Kidney (tissue), 14 donors: Measurements from ENCODE around the gene MYLK4. TPM values are rescaled to one million over a fixed set of nuclear protein-coding genes. Genes with fewer than 3 reads are reported as not detected.

Source experiments
- DNase-seq, 5 donors: peaks; one replicate each; pipeline ENCODE4 v3.0.0-alpha.2; 2013 to 2020
- FAIRE-seq: peaks from 2 replicates; lab custom pipeline; 2012; peaks lifted over from hg19 to GRCh38; lab: Jason Lieb, UNC
- H3K27ac ChIP-seq, 2 donors: one replicate each; pipeline ENCODE4 v1.7.0; 2013; ENCODE audit warnings: low read depth in 2 of 2, low read length in 2 of 2, inconsistent platforms in 1 of 2
- H3K27me3 ChIP-seq: one replicate; pipeline ENCODE4 v1.7.1; 2013; ENCODE audit warnings: low read length, inconsistent platforms; ENCODE audit not compliant: control insufficient read depth, insufficient read depth
- H3K36me3 ChIP-seq, 3 donors: one replicate each; pipeline versions ENCODE4 v1.7.0 to v1.7.1; 2013; ENCODE audit warnings: low read length in 3 of 3, control low read depth in 1 of 3, inconsistent platforms in 1 of 3; ENCODE audit not compliant: insufficient read depth in 3 of 3, control insufficient read depth in 2 of 3
- H3K4me1 ChIP-seq, 3 donors: one replicate each; pipeline versions ENCODE4 v1.7.0 to v1.7.1; 2013; ENCODE audit warnings: low read length in 3 of 3, inconsistent platforms in 1 of 3, low read depth in 1 of 3; ENCODE audit not compliant: control insufficient read depth in 2 of 3, insufficient read depth in 2 of 3
- H3K4me3 ChIP-seq, 3 donors: one replicate each; pipeline versions ENCODE4 v1.7.0 to v1.8.1; 2013; ENCODE audit warnings: low read length in 3 of 3, control low read depth in 1 of 3, inconsistent platforms in 1 of 3
- H3K9ac ChIP-seq, 3 donors: one replicate each; pipeline versions ENCODE4 v1.7.0 to v1.7.1; 2013; ENCODE audit warnings: low read length in 3 of 3, control low read depth in 1 of 3, inconsistent platforms in 1 of 3
- H3K9me3 ChIP-seq, 3 donors: one replicate each; pipeline versions ENCODE4 v1.7.0 to v1.7.1; 2013; ENCODE audit warnings: low read length in 3 of 3, control low read depth in 1 of 3, inconsistent platforms in 1 of 3; ENCODE audit not compliant: control insufficient read depth in 2 of 3, insufficient read depth in 1 of 3
- intact Hi-C: fragments of 100-400 bp; cut with DNase I; formaldehyde crosslinking; loops from one replicate; pipeline ENCODE4 v1.11.1; 2022
- polyA plus RNA-seq: library from polyadenylated mRNA; stranded (reverse); fragments of 350-450 nt; fragmentation: Illumina TruSeq; extraction: RNeasy Lipid Tissue Mini Kit (QIAGEN cat#74804); gene quantifications from one replicate; pipeline ENCODE4 v1.2.3, GENCODE V29; 2014; ENCODE audit warnings: low read depth, low replicate concordance; ENCODE audit not compliant: insufficient read depth
- total RNA-seq: library from RNA; stranded (reverse); fragmentation: NEBNext Ultra II Directional; extraction: Animal tissue kit (Norgen Biotek cat#: 25700); gene quantifications from one replicate; pipeline ENCODE4 v1.2.1, GENCODE V29; 2021
- TF ChIP-seq, protein P1 (sequence below): IDR thresholded peaks from 3 replicates; pipeline ENCODE4 v1.5.1; 2012; ENCODE audit warnings: mild to moderate bottlenecking, moderate library complexity, borderline replicate concordance; ENCODE audit not compliant: insufficient read depth; ENCODE audit errors: extremely low read depth
- donor health status: control.
- donor health status: control.
- donor health status: control.
- donor health status: control.
- donor health status: control.
- donor health status: DM: yes; HTN: yes; CAD: no.
- donor health status: Normal renal cell carcinoma (clear cell type).

MYLK4 gene
- total and polyA plus RNA-seq, 2 donors from 2014 or later: 1.1 to 1.3 TPM

DNA sequence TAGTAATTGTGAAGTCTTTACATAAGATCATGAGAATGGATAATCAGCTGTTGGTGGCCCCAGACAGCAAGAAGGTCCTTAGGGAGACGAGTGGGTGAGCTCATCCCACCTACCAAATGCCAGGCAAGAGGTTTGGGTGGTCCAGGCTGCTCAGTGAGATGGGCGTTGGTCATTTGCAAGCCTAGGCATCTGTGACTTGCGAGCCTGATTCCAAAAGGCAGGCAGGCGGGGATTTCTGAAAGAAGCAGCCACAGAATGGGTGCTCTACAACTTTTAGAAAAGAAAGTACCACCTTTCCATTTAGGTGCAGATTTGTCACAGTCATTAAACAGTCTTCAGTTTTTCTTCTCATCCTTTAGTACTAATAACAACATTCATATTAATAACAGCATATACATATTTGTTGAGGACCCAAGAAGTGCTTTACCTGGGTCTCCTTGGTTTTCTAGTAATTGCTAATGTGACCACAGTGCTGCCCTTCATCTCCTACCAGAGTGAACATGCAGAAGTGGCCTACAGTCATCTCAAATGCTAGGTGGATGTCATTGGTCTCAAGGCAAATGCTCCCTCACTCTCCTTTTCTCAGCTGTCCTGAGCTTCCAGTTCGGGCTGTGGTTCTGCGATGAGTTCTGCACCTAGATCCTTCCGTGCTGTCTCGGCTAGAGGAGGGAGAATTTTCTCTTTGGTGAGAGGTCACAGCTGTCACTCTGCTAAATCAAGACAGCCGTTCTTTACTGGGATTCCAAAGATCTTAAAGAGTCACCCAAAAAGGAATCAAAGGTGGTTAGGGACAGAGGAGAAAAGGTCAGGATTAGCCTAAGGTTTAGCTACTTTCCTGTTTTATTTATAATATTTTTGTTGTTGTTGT lies 17.2 kb upstream of the MYLK4 start:
- Histone ChIP-seq H3K4me3 (peak overlapping the region; percentile 52 to 78 (median 76)), H3K4me1 (peaks cover 3 to 22% (median 18%) of the 10 kb centered on the region in 3 donors), H3K27ac (no peak overlapping the region), H3K36me3 (peaks cover 3 to 4% (median 3%) of the 10 kb centered on the region in 3 donors), H3K9me3 (no peaks in the 10 kb centered on the region), H3K9ac (peak overlapping the region in 1 of 3 donors; percentile 3), H3K27me3 (no peaks in the 10 kb centered on the region)
- intact Hi-C loops: no loop called here
- DNase-seq (no peak), FAIRE-seq (no peak)
- TF ChIP-seq, protein P1, sequence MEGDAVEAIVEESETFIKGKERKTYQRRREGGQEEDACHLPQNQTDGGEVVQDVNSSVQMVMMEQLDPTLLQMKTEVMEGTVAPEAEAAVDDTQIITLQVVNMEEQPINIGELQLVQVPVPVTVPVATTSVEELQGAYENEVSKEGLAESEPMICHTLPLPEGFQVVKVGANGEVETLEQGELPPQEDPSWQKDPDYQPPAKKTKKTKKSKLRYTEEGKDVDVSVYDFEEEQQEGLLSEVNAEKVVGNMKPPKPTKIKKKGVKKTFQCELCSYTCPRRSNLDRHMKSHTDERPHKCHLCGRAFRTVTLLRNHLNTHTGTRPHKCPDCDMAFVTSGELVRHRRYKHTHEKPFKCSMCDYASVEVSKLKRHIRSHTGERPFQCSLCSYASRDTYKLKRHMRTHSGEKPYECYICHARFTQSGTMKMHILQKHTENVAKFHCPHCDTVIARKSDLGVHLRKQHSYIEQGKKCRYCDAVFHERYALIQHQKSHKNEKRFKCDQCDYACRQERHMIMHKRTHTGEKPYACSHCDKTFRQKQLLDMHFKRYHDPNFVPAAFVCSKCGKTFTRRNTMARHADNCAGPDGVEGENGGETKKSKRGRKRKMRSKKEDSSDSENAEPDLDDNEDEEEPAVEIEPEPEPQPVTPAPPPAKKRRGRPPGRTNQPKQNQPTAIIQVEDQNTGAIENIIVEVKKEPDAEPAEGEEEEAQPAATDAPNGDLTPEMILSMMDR: no peak

DNA sequence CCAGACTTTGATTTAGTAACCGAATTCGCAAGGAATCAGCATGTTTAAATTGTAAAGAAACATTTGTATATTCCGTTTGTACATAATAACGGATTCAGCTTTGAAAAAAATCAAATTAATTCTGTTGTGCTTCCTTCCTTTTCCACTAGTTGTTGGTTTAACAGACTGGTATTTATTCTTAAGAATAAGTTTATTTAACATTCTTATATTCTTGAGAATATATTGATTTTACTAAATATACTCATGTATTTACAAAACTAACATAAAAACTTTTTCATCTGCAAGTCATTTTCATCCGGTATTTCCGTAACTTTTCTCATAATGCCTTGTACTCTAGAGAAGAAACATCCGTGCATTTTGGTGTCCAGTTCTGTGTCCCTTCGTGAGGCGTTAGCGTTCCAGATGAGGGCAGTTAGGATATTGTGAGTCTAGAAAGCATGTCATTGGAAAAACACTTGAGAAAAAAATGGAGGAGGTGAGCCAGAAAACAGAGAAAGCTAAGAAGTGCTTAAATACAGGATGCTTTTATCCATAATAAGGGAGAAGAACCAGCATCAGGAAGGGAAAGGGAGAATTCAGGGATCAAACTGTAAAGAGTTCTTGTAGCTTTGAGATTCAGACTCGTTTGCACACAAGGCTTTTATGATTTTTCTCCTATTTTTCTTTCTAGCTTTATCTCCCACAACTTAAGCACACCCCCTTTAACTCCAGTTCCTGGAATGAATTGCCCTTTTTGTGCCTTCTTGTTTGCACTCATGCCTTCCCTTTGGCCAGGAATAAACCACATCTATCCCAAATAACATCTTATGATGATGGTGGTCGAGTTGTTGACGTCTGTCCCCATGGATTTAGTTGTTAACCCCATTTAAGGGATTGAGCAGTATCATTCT lies 16.3 kb upstream of the MYLK4 start:
- H3K36me3 ChIP-seq: peaks cover 0 to 3% (median 3%) of the 10 kb centered on the region in 3 donors
- H3K4me3 ChIP-seq: peak overlapping the region; percentile 76 to 87 (median 78)
- peaks cover 3 to 20% (median 10%) of the 10 kb centered on the region in 3 donors for H3K4me1 ChIP-seq
- H3K9ac ChIP-seq: peak overlapping the region; percentile 74 to 82 (median 75)
- DNase-seq (peak in 2 of 5 donors; percentile 43 to 69), FAIRE-seq (no peak)
- no peaks in the 10 kb centered on the region for H3K27me3 ChIP-seq
- no peaks in the 10 kb centered on the region for H3K9me3 ChIP-seq
- intact Hi-C loops: no loop called here
- H3K27ac ChIP-seq: peak overlapping the region; percentile 90 to 94
- TF ChIP-seq, protein P1: no peak

DNA sequence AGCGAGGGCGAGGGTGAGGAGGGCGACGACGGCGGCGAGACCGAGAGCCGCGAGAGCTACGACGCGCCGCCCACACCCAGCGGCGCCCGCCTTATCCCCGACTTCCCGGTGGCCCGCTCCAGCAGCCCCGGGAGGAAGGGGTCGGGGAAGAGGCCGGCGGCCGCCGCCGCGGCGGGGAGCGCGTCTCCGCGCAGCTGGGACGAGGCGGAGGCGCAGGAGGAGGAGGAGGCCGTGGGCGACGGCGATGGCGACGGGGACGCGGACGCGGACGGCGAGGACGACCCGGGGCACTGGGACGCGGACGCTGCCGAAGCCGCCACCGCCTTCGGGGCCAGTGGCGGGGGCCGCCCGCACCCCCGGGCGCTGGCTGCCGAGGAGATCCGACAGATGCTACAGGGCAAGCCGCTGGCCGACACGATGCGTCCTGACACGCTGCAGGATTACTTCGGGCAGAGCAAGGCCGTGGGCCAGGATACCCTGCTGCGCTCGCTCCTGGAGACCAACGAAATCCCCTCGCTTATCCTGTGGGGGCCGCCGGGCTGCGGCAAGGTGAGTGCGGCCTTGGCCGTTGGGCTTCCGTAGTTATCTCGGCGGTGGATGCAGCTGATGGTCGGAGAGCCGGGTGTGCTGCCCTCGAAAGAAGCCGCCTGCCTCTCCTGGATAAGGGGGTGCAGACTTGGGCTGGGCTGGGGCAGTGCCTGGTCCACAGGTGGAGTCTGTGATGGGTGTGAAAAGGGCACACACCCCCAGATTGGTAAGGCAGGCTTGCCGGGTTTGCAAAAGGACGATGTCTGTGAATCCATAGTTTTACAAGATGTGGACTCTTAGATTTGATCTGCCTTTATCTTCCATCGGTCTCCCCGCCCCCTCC lies 15.4 kb upstream of the MYLK4 start:
- peak overlapping the region; percentile 90 to 94 for H3K27ac ChIP-seq
- H3K4me3 ChIP-seq: peak overlapping the region; percentile 76 to 87 (median 78)
- FAIRE-seq (no peak), DNase-seq (peak; percentile 50 to 88 (median 71))
- peaks cover 0 to 2% (median 0%) of the 10 kb centered on the region in 3 donors for H3K36me3 ChIP-seq
- H3K4me1 ChIP-seq: peaks cover 3 to 18% (median 3%) of the 10 kb centered on the region in 3 donors
- intact Hi-C loops: no loop called here
- TF ChIP-seq, protein P1: no peak
- H3K9ac ChIP-seq: peak overlapping the region; percentile 72 to 82 (median 74)
- no peaks in the 10 kb centered on the region for H3K9me3 ChIP-seq
- H3K27me3 ChIP-seq: no peaks in the 10 kb centered on the region
